Transverse colon (tissue), 4 donors: Measurements from ENCODE around the gene MAGI2. TPM values are rescaled to one million over a fixed set of nuclear protein-coding genes. Genes with fewer than 3 reads are reported as not detected.

ENCODE experiments used
- DNase-seq: peaks from one replicate; pipeline ENCODE4 v3.0.0-alpha.2; 2019
- H3K27ac ChIP-seq, 4 donors: fragments of 200-600 bp; sonication (generic); 2 replicates each; pipeline ENCODE4 v1.5.1; 2016 to 2018; ENCODE audit warnings: inconsistent platforms in 4 of 4
- H3K27me3 ChIP-seq: fragments of 200-600 bp; sonication (generic); 2 replicates; pipeline ENCODE4 v1.5.1; 2017; ENCODE audit warnings: inconsistent platforms
- H3K36me3 ChIP-seq, 4 donors: fragments of 200-600 bp; sonication (generic); 2 replicates each; pipeline ENCODE4 v1.5.1; 2017 to 2019; ENCODE audit warnings: inconsistent platforms in 4 of 4
- H3K4me1 ChIP-seq, 4 donors: fragments of 200-600 bp; sonication (generic); 2 replicates each; pipeline ENCODE4 v1.5.1; 2017 to 2020; ENCODE audit warnings: inconsistent platforms in 4 of 4
- H3K4me3 ChIP-seq, 4 donors: fragments of 200-600 bp; sonication (generic); 1 replicate in 1 of 4; 2 replicates in 3 of 4; pipeline versions ENCODE4 v1.5.1 to v1.6.1; 2017 to 2019; ENCODE audit warnings: inconsistent platforms in 4 of 4
- H3K9me3 ChIP-seq, 2 donors: fragments of 200-600 bp; sonication (generic); 2 replicates each; pipeline ENCODE4 v1.5.1; 2017 to 2019; ENCODE audit warnings: inconsistent platforms in 2 of 2
- EP300 ChIP-seq: sonication (generic); formaldehyde crosslinking; IDR thresholded peaks from one replicate; pipeline ENCODE4 v1.6.1; 2017; ENCODE audit warnings: antibody characterized with exemption, low read depth
- POLR2A ChIP-seq: fragments of 450-650 bp; IDR thresholded peaks from one replicate; pipeline ENCODE4 v1.6.1; 2016; ENCODE audit warnings: antibody characterized with exemption, mild to moderate bottlenecking, moderate library complexity
- POLR2AphosphoS5 ChIP-seq, 3 donors: sonication (generic); formaldehyde crosslinking; IDR thresholded peaks; one replicate each; pipeline ENCODE4 v1.6.1; 2016; ENCODE audit warnings: antibody characterized with exemption in 3 of 3
- WGBS, 2 donors: methylation state at CpG; one replicate each; pipeline ENCODE4 v1.1.5; 2018; ENCODE audit warnings: low coverage in 1 of 2; 5-methylcytosine and 5-hydroxymethylcytosine counted together
- in situ Hi-C, 4 donors: fragments of 200-750 bp; cut with MboI; loops; one replicate each; pipeline versions ENCODE4 v1.15.0 to v1.15.1; 2017; ENCODE audit warnings: low sequenced_read_pairs in 3 of 4, low pct_ligation_motif_present in 1 of 4, low pct_unique_long_range_greater_than_20kb in 1 of 4
- intact Hi-C: fragments of 100-400 bp; cut with DNase I; formaldehyde crosslinking; loops from one replicate; pipeline ENCODE4 v1.15.1; 2023; ENCODE audit warnings: low total_unique reads
- total RNA-seq, 4 donors: library from RNA; depleted of rRNA; stranded (reverse); fragments of >200 nt; gene quantifications; one replicate each; pipeline ENCODE4 v1.1.0, GENCODE V29; 2016
- TF ChIP-seq, protein P1 (sequence below), 5 experiments: fragments of 200-600 bp in 3 of 5; fragments of 450-650 bp in 2 of 5; sonication (generic) in 3 of 5; IDR thresholded peaks; 1 replicate in 2 of 5; 2 replicates in 3 of 5; pipeline ENCODE4 v1.5.1; 2016 to 2017; ENCODE audit warnings: antibody characterized with exemption in 5 of 5, inconsistent platforms in 3 of 5, mild to moderate bottlenecking in 2 of 5, moderate library complexity in 1 of 5

MAGI2 gene
- total RNA-seq, 4 donors from 2014 or later: 1.6 to 9.7 (median 4.1) TPM

DNA sequence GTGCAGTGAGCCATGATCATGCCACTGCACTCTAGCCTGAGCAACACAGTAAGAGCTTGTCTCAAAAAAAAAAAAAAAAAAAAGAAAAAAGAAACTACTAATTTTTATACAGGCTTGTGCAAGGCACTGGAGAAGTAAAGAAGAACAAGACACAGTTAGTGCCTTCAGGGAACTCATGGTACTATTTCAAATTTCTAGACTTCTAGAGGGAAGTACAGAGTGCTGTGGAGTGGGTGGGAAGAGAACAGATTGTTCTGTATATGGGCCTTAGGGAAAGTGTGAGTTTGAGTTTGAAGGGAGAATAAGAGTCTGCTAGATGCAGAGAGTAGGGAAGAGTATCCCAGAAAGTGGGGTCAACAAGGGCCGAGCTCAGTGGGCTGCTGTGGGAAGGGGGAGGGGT, 1420.1 kb downstream of the MAGI2 start:
- Histone ChIP-seq H3K36me3 (no peaks in the 10 kb centered on the region), H3K4me3 (no peak overlapping the region), H3K9me3 (no peaks in the 10 kb centered on the region), H3K27me3 (no peaks in the 10 kb centered on the region), H3K27ac (no peak overlapping the region), H3K4me1 (no peaks in the 10 kb centered on the region)
- 70 to 88% methylated on average over 1 of the region's 1 CpG for WGBS, 2 donors
- no peak for DNase-seq
- TF ChIP-seq POLR2AphosphoS5 (IDR thresholded peaks at IDR 0.05): no peak
- TF ChIP-seq POLR2A: no peak
- TF ChIP-seq, protein P1, sequence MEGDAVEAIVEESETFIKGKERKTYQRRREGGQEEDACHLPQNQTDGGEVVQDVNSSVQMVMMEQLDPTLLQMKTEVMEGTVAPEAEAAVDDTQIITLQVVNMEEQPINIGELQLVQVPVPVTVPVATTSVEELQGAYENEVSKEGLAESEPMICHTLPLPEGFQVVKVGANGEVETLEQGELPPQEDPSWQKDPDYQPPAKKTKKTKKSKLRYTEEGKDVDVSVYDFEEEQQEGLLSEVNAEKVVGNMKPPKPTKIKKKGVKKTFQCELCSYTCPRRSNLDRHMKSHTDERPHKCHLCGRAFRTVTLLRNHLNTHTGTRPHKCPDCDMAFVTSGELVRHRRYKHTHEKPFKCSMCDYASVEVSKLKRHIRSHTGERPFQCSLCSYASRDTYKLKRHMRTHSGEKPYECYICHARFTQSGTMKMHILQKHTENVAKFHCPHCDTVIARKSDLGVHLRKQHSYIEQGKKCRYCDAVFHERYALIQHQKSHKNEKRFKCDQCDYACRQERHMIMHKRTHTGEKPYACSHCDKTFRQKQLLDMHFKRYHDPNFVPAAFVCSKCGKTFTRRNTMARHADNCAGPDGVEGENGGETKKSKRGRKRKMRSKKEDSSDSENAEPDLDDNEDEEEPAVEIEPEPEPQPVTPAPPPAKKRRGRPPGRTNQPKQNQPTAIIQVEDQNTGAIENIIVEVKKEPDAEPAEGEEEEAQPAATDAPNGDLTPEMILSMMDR (IDR thresholded peaks at IDR 0.05): no peak
- no peak for TF ChIP-seq EP300
- in situ Hi-C loops: loop anchor here in 1 of 4 donors (10.0 kb wide), 1 partner anchor 369 kb away; no protein-coding TSS in a partner anchor
- intact Hi-C loops: no loop called here

DNA sequence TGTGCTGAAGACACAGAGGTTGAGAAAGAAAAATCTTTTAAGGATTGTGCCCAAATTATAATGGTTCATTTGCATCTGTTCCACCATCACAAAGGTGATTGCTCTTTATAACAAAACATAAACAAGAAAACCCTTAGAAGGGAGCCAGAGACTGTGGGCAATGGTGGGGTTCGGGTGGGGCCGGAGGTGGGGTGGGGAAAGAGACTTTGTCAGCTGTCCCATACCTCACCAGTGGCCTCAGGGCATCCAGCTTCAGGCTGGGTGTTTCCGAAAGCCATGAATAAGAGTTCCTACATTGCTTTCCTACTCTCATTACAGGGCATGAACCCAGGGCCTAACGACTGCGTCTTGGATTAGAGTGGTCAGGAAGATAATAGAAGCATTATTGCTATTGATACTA, 1427.0 kb downstream of the MAGI2 start:
- no peak for DNase-seq
- WGBS, 2 donors: 80 to 96% methylated on average over 1 to 5 of the region's 5 CpGs
- TF ChIP-seq POLR2AphosphoS5 (IDR thresholded peaks at IDR 0.05) (no peak), EP300 (no peak), POLR2A (no peak)
- TF ChIP-seq, protein P1 (IDR thresholded peaks at IDR 0.05): no peak
- intact Hi-C loops (no loop called here), in situ Hi-C loops (no loop called here)
- no peak overlapping the region for H3K27ac ChIP-seq
- H3K4me1 ChIP-seq: no peaks in the 10 kb centered on the region
- no peaks in the 10 kb centered on the region for H3K36me3 ChIP-seq
- H3K4me3 ChIP-seq: no peak overlapping the region
- no peaks in the 10 kb centered on the region for H3K27me3 ChIP-seq
- no peaks in the 10 kb centered on the region for H3K9me3 ChIP-seq

DNA sequence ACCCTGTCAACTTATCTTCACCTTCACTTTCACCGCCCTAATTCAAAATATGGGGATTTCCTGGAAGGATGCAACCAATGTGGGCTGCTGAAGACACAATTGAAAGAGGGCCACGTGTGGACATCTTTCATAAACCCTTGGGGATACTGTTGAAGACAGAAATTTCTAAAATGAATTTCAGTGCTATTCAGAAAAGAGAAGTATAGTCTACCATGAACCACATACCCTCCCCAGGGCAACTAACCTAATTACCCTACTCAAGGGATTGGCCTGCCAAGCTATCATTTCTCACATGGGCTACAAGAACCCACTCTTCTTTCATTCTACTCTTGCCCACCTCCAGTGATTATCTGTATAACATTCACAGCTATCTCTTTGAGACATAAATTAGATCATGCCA, 1428.9 kb downstream of the MAGI2 start:
- Histone ChIP-seq H3K27ac (no peak overlapping the region), H3K36me3 (no peaks in the 10 kb centered on the region), H3K9me3 (no peaks in the 10 kb centered on the region), H3K27me3 (no peaks in the 10 kb centered on the region), H3K4me3 (no peak overlapping the region), H3K4me1 (peaks cover 6 to 12% (median 9%) of the 10 kb centered on the region in 4 donors)
- whole genome bisulfite sequencing, 2 donors: 55 to 83% methylated on average over 1 to 2 of the region's 2 CpGs
- intact Hi-C loops: no loop called here
- no peak for DNase-seq
- no peak for TF ChIP-seq POLR2AphosphoS5 (IDR thresholded peaks at IDR 0.05)
- no peak for TF ChIP-seq EP300
- TF ChIP-seq, protein P1 (IDR thresholded peaks at IDR 0.05): no peak
- no peak for TF ChIP-seq POLR2A
- in situ Hi-C loops: no loop called here

DNA sequence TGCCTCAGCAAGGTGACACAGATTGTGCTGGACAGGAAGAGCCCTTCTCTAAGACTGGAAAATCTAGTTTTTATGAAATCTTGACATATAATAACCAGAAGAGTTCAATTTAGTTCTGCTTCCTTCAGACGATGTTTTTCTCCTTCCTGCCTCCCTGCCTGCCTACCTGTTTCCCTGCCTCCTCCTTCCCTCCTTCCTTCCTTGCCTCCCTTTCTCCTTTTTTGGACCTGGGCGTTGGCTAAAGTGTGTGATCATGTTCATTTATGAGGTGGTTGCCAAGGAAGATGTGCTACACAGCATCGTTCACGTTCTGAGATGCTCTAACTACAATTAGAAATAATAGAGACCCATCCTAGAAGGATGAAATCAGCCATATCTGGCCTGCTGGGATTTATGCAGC, 1430.3 kb downstream of the MAGI2 start:
- no peak overlapping the region for H3K4me3 ChIP-seq
- peaks cover 11 to 20% (median 17%) of the 10 kb centered on the region in 4 donors for H3K4me1 ChIP-seq
- TF ChIP-seq EP300 (no peak), POLR2A (no peak), POLR2AphosphoS5 (IDR thresholded peaks at IDR 0.05) (no peak)
- TF ChIP-seq, protein P1 (IDR thresholded peaks at IDR 0.05): no peak
- no peak overlapping the region for H3K27ac ChIP-seq
- in situ Hi-C loops: no loop called here
- 48 to 72% methylated on average over 3 to 4 of the region's 4 CpGs for WGBS, 2 donors
- H3K27me3 ChIP-seq: no peaks in the 10 kb centered on the region
- no peaks in the 10 kb centered on the region for H3K9me3 ChIP-seq
- no peaks in the 10 kb centered on the region for H3K36me3 ChIP-seq
- intact Hi-C loops: no loop called here
- no peak for DNase-seq
